GM10847 (cell line): Measurements from ENCODE around the gene ZFAND2B.

ENCODE experiments used
- POLR2A ChIP-seq: IDR thresholded peaks from 2 replicates; pipeline ENCODE4 v1.6.1; 2011; ENCODE audit not compliant: insufficient read length; ENCODE audit errors: extremely low read depth

Gene ZFAND2B

DNA sequence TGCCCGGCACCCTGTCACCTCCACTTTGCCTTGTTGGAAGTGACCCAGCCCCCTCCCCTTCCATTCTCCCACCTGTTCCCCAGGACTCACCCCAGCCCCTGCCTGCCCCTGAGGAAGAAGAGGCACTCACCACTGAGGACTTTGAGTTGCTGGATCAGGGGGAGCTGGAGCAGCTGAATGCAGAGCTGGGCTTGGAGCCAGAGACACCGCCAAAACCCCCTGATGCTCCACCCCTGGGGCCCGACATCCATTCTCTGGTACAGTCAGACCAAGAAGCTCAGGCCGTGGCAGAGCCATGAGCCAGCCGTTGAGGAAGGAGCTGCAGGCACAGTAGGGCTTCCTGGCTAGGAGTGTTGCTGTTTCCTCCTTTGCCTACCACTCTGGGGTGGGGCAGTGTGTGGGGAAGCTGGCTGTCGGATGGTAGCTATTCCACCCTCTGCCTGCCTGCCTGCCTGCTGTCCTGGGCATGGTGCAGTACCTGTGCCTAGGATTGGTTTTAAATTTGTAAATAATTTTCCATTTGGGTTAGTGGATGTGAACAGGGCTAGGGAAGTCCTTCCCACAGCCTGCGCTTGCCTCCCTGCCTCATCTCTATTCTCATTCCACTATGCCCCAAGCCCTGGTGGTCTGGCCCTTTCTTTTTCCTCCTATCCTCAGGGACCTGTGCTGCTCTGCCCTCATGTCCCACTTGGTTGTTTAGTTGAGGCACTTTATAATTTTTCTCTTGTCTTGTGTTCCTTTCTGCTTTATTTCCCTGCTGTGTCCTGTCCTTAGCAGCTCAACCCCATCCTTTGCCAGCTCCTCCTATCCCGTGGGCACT, 24.0 kb upstream of the ZFAND2B start:
- no peak for TF ChIP-seq POLR2A

DNA sequence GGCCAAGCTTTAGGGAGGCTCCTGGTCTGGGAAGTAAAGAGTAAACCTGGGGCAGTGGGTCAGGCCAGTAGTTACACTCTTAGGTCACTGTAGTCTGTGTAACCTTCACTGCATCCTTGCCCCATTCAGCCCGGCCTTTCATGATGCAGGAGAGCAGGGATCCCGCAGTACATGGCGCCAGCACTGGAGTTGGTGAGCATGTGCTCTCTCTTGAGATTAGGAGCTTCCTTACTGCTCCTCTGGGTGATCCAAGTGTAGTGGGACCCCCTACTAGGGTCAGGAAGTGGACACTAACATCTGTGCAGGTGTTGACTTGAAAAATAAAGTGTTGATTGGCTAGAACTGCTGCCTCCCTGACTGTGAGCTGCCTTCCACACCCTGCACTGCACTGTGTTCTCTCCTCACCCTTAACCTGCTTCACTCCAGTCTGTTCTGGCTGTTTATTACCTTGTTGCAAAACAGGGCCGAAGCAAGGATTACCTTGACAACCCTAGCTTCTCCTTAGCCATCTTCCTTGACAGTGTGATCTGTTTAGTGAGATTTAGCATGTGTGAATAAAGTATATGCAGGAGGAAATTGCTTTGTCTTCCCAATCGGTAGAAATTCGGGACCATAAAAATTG, 23.3 kb upstream of the ZFAND2B start:
- TF ChIP-seq POLR2A = no peak

GRCh38 chr2:219184121-219184520, 22.5 kb upstream of the ZFAND2B start:
- no peak for TF ChIP-seq POLR2A

DNA sequence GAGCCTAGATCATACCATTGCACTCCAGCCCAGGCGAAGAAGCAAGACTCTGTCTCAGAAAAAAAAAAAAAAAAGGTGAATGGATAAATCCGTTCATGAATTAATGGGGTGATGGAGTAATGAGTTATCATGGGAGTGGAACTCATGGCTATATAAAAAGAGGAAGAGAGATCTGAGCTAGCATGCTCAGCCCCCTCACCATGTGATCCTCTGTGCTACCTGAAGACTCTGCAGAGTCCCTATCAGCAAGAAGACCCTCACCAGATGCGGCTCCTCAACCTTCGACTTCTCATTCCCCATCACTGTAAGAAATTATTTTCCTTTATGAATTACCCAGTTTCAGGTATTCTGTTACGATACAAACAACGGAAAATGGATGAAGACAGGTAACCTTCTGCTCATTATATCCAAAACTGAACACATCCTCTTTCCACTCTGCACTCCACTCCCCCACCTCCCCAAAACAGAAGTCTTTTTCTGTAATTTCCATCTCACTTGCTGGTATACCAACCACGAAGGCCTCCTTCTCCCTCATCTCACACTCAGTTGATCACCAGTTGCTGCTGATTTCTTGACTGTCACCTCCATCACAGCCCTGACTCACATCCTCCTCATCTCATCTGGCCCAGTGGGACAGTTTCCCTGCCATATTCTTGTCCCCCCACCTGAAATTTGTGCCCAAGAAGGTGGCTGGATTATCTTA, 19.7 kb upstream of the ZFAND2B start:
- TF ChIP-seq POLR2A = no peak

- TF ChIP-seq POLR2A = no peak
Observed at GRCh38 chr2:219197388-219197787, 9.2 kb upstream of the ZFAND2B start.

GRCh38 chr2:219198974-219199373, 7.6 kb upstream of the ZFAND2B start:
- TF ChIP-seq POLR2A = no peak

- no peak for TF ChIP-seq POLR2A
Observed at GRCh38 chr2:219199470-219200211, 6.9 kb upstream of the ZFAND2B start.

- TF ChIP-seq POLR2A = no peak
Observed at GRCh38 chr2:219204425-219205164, 2.0 kb upstream of the ZFAND2B start.

DNA sequence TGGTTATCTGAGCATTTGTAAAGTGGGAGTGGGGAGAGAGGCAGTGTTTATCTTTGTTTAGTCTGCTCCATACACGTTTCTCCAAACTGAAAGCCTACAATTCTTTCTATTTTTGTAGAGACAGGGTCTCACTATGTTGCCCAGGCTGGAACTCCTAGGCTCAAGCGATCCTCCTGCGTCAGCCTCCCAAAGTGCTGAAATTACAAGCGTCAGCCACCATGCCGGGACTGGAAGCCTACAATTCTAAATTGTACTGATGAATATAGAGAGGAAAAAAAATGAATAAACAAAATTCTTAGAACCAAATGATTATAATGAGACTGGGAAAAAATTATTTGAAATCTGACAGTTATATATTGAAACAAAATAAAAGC, 1.4 kb upstream of the ZFAND2B start:
- no peak for TF ChIP-seq POLR2A

GRCh38 chr2:219205981-219206327, 628 bp upstream of the ZFAND2B start:
- no peak for TF ChIP-seq POLR2A

- TF ChIP-seq POLR2A = no peak
Observed at GRCh38 chr2:219207134-219207883, 727 bp downstream of the ZFAND2B start.

DNA sequence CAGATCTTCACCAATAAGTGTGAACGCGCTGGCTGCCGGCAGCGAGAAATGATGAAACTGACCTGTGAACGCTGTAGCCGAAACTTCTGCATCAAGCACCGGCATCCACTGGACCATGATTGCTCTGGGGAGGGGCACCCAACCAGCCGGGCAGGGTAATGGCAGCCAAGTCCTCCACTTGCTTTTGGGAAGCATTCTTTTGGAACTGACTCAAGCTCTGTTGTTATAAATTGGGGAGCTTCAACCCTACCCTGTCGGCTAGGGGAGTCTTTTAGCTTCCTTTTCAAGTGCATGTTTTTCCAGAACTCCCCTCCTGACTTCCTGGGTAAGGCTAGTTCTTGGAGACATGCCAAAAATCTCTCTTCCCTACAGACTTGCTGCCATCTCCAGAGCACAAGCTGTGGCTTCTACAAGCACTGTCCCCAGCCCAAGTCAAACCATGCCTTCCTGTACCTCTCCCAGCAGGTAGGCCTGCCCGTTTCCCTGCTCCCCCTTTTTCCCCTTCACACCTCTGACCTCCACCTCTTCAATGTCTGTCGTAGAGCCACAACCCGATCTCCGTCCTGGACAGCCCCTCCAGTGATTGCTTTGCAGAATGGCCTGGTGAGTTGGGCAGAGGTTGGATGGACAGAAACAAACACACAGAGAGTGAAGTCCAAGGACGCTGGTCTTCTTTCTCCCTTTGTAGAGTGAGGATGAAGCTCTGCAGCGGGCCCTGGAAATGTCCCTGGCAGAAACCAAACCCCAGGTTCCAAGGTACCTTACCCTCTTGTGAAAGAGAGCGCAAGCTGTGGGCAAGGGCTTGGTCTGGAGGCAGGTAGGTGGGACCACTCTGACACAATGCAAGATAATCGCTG, 1.5 kb downstream of the ZFAND2B start:
- no peak for TF ChIP-seq POLR2A
